Thoracic aorta (tissue), 2 donors: ENCODE measurements around the gene SYK. TPM values are rescaled to one million over a fixed set of nuclear protein-coding genes. Genes with fewer than 3 reads are reported as not detected.
A peak's percentile ranks its signal among the peaks of the same experiment; 100 is the strongest.

Experiments used
- ATAC-seq: fragments of 150-250 bp; one replicate; pipeline ENCODE4 v1.8.0; 2017; ENCODE audit warnings: low read depth; ENCODE audit not compliant: insufficient number of reproducible peaks, low FRiP score
- DNase-seq: peaks from one replicate; pipeline ENCODE4 v3.0.0-alpha.2; 2020; ENCODE audit warnings: low spot score
- H3K27ac ChIP-seq, 2 donors: fragments of 200-600 bp; sonication (generic); 1 replicate in 1 of 2; 2 replicates in 1 of 2; pipeline ENCODE4 v1.5.1; 2016; ENCODE audit warnings: mild to moderate bottlenecking in 2 of 2, moderate library complexity in 2 of 2
- H3K27me3 ChIP-seq: fragments of 200-600 bp; sonication (generic); replicated peaks from 2 replicates; pipeline ENCODE4 v1.6.0; 2016; ENCODE audit warnings: mild to moderate bottlenecking; ENCODE audit not compliant: insufficient read depth
- H3K36me3 ChIP-seq: fragments of 200-600 bp; sonication (generic); one replicate; pipeline ENCODE4 v1.5.1; 2016
- H3K4me1 ChIP-seq, 2 donors: fragments of 200-600 bp; sonication (generic); 1 replicate in 1 of 2; 2 replicates in 1 of 2; pipeline versions ENCODE4 v1.5.1 to v1.6.0; 2016; ENCODE audit warnings: low read depth in 2 of 2, mild to moderate bottlenecking in 1 of 2; ENCODE audit not compliant: control insufficient read depth in 1 of 2
- H3K4me3 ChIP-seq: fragments of 200-600 bp; sonication (generic); 2 replicates; pipeline ENCODE4 v1.5.1; 2016; ENCODE audit warnings: mild to moderate bottlenecking
- H3K9me3 ChIP-seq: fragments of 200-600 bp; sonication (generic); 2 replicates; pipeline ENCODE4 v1.5.1; 2016
- CTCF ChIP-seq: fragments of 200-600 bp; sonication (generic); IDR thresholded peaks from one replicate; pipeline ENCODE4 v1.5.1; 2019; ENCODE audit warnings: antibody characterized with exemption
- total RNA-seq, 2 donors: library from RNA; depleted of rRNA; stranded (reverse); fragments of >200 nt; gene quantifications; one replicate each; pipeline versions ENCODE4 v1.1.0 to v1.2.3, GENCODE V29; 2016

SYK gene
- total RNA-seq, 2 donors from 2014 or later = 18.1 to 23.3 TPM

GRCh38 chr9:90909747-90910283, 108.2 kb downstream of the SYK start:
- TF ChIP-seq CTCF = no peak
- H3K36me3 ChIP-seq = no peaks in the 10 kb centered on the region
- no peaks in the 10 kb centered on the region for H3K9me3 ChIP-seq
- H3K27ac ChIP-seq = no peak overlapping the region
- H3K4me3 ChIP-seq = no peak overlapping the region
- DNase-seq (no peak), ATAC-seq (no peak)
- no peaks in the 10 kb centered on the region for H3K4me1 ChIP-seq
- H3K27me3 ChIP-seq = no peaks in the 10 kb centered on the region

GRCh38 chr9:90914196-90914595, 112.6 kb downstream of the SYK start:
- ATAC-seq (no peak), DNase-seq (no peak)
- Histone ChIP-seq H3K36me3 (no peaks in the 10 kb centered on the region), H3K4me3 (no peak overlapping the region), H3K4me1 (peaks cover 0 to 10% of the 10 kb centered on the region in 2 donors), H3K27ac (no peak overlapping the region), H3K9me3 (no peaks in the 10 kb centered on the region), H3K27me3 (no peaks in the 10 kb centered on the region)
- TF ChIP-seq CTCF = no peak

- Histone ChIP-seq H3K27ac (no peak overlapping the region), H3K4me1 (peaks cover 5 to 18% of the 10 kb centered on the region in 2 donors), H3K4me3 (no peak overlapping the region), H3K9me3 (no peaks in the 10 kb centered on the region), H3K27me3 (no peaks in the 10 kb centered on the region), H3K36me3 (no peaks in the 10 kb centered on the region)
- no peak for DNase-seq
- TF ChIP-seq CTCF = peak; percentile 93
- ATAC-seq = no peak
These were observed 113.4 kb downstream of the SYK start for GRCh38 chr9:90914868-90915483.

GRCh38 chr9:90915693-90916092, 114.1 kb downstream of the SYK start:
- Histone ChIP-seq H3K27me3 (no peaks in the 10 kb centered on the region), H3K4me1 (peaks cover 12 to 25% of the 10 kb centered on the region in 2 donors), H3K9me3 (no peaks in the 10 kb centered on the region), H3K4me3 (no peak overlapping the region), H3K36me3 (no peaks in the 10 kb centered on the region), H3K27ac (no peak overlapping the region)
- ATAC-seq (no peak), DNase-seq (no peak)
- TF ChIP-seq CTCF = no peak

- ATAC-seq = no peak
- Histone ChIP-seq H3K4me3 (no peak overlapping the region), H3K9me3 (no peaks in the 10 kb centered on the region), H3K36me3 (no peaks in the 10 kb centered on the region), H3K27me3 (no peaks in the 10 kb centered on the region), H3K27ac (no peak overlapping the region), H3K4me1 (peaks cover 14 to 31% of the 10 kb centered on the region in 2 donors)
- DNase-seq = no peak
- TF ChIP-seq CTCF = no peak
These were observed 114.6 kb downstream of the SYK start for GRCh38 chr9:90916147-90916734.
